Activated CD8-positive, alpha-beta T cell treated with anti-CD3 and anti-CD28 coated beads, Interleukin-2, amount 10 ng/mL, durations not matched to agents 7 days and 5 days (primary cell): ENCODE results near the gene BFSP1. TPM values are rescaled to one million over a fixed set of nuclear protein-coding genes. Genes with fewer than 3 reads are reported as not detected.

Experiments
- ATAC-seq: fragments of 150-1000 bp; cut with Tn5 transposase; one replicate; pipeline ENCODE4 v1.10.0; 2021; ENCODE audit warnings: moderate library complexity
- CTCF ChIA-PET: fragments of 350-600 bp; sonication (Branson Sonifier 250); formaldehyde crosslinking; loops from one replicate; lab custom pipeline; 2021; ENCODE audit warnings: antibody characterized with exemption; lab: Charles Lee
- POLR2A ChIA-PET: fragments of 350-600 bp; sonication (Branson Sonifier 250); formaldehyde crosslinking; loops from one replicate; lab custom pipeline; 2021; ENCODE audit warnings: antibody characterized with exemption; lab: Charles Lee
- DNase-seq: peaks from one replicate; pipeline ENCODE4 v3.0.0-alpha.2; 2020
- H3K27ac Mint-ChIP-seq: one replicate; pipeline ENCODE4 v1.8.0; 2021; ENCODE audit warnings: mild to moderate bottlenecking, mixed read lengths
- H3K27me3 Mint-ChIP-seq: one replicate; pipeline ENCODE4 v1.8.0; 2021; ENCODE audit warnings: low read depth, mixed read lengths
- H3K36me3 Mint-ChIP-seq: one replicate; pipeline ENCODE4 v1.8.0; 2021; ENCODE audit warnings: low read depth, mixed read lengths
- H3K4me1 Mint-ChIP-seq: one replicate; pipeline ENCODE4 v1.8.0; 2021; ENCODE audit warnings: low read depth, mixed read lengths
- H3K4me3 Mint-ChIP-seq: one replicate; pipeline ENCODE4 v1.8.0; 2021; ENCODE audit warnings: mild to moderate bottlenecking, mixed read lengths
- H3K9me3 Mint-ChIP-seq: one replicate; pipeline ENCODE4 v1.8.0; 2022; ENCODE audit warnings: mixed read lengths; ENCODE audit not compliant: insufficient read depth
- total RNA-seq, 2 experiments: library from RNA; stranded (reverse); gene quantifications; one replicate each; pipeline ENCODE4 v1.2.3, GENCODE V29; 2021

The BFSP1 gene
- total RNA-seq, 2 experiments from 2014 or later = 0.50 to 0.55 TPM

GRCh38 chr20:17504898-17505635, 26.1 kb downstream of the BFSP1 start:
- peak overlapping the region; percentile 72 for H3K4me3 Mint-ChIP-seq
- POLR2A ChIA-PET = interaction anchor here (0.7 to 1.8 kb wide), 4 partner anchors 106 to 488 kb away, joined by 3 to 5 read pairs (median 3); no protein-coding TSS in a partner anchor
- H3K27me3 Mint-ChIP-seq = peaks cover 26% of the 10 kb centered on the region
- DNase-seq (peak; percentile 82), ATAC-seq (peak; percentile 82)
- H3K36me3 Mint-ChIP-seq = no peaks in the 10 kb centered on the region
- CTCF ChIA-PET = interaction anchor here (0.6 to 3.9 kb wide), 33 partner anchors 8 to 512 kb away, joined by 3 to 32 read pairs (median 5); partner anchors contain the start of genes BFSP1, DSTN and RRBP1
- peaks cover 52% of the 10 kb centered on the region for H3K4me1 Mint-ChIP-seq
- peak overlapping the region; percentile 77 for H3K27ac Mint-ChIP-seq
- H3K9me3 Mint-ChIP-seq = no peaks in the 10 kb centered on the region

DNA sequence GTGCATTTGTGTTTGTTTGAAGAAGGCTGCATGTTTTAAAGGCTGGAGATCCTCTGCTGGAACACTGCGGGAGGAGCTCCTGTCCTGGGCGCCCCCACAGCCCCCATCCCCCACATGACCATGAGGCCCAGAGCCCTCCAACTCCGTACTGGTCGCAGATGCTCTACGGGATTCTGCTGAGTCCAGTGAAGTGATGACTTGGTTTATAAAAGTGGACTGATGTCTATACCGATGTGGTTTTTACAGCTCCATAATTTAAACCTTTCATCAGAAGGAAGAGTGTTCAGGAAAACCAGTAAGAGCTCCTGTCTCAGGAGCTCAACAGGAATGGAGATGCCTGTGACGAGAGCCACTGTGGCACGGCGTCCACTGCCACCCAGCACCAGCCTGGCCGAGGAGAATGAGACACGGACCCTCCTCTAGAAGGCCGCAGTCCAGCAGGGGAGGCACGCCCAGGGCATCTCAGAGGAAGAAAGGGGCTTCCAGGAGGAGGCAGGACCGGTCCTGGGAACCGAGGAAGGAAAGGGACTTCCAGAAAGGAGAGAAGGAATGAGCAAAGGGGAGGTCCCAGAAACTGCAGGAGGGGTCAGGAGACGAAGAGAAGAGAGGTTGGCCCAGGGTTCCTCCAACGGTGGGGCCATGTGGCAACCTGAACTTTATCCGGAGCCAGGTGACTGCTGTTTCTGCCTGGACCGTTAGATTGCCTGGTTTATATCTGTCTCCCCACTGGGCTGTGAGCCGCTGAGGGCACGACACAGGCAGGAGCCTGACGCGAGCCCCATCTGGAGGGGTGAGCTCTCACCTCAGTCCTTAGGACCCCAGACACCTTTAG, 26.9 kb downstream of the BFSP1 start:
- peak; percentile 40 for DNase-seq
- H3K9me3 Mint-ChIP-seq = no peaks in the 10 kb centered on the region
- ATAC-seq = peak; percentile 42
- H3K36me3 Mint-ChIP-seq = no peaks in the 10 kb centered on the region
- peaks cover 22% of the 10 kb centered on the region for H3K27me3 Mint-ChIP-seq
- ChIA-PET POLR2A (interaction anchor here (0.7 to 1.8 kb wide), 4 partner anchors 19 to 489 kb away, joined by 3 to 5 read pairs (median 3); no protein-coding TSS in a partner anchor), CTCF (interaction anchor here (0.6 to 3.9 kb wide), 31 partner anchors 9 to 772 kb away, joined by 3 to 32 read pairs (median 4); partner anchors contain the start of genes BFSP1, DSTN and RRBP1)
- peak overlapping the region; percentile 72 for H3K4me3 Mint-ChIP-seq
- peaks cover 52% of the 10 kb centered on the region for H3K4me1 Mint-ChIP-seq
- H3K27ac Mint-ChIP-seq = peak overlapping the region; percentile 67

- peaks cover 22% of the 10 kb centered on the region for H3K27me3 Mint-ChIP-seq
- ChIA-PET CTCF (interaction anchor here (0.6 to 3.9 kb wide), 15 partner anchors 11 to 773 kb away, joined by 3 to 32 read pairs (median 4); partner anchors contain the start of genes BFSP1, DSTN and RRBP1), POLR2A (interaction anchor here (0.7 to 1.8 kb wide), 2 partner anchors 20 to 107 kb away, joined by 3 to 5 read pairs; no protein-coding TSS in a partner anchor)
- H3K36me3 Mint-ChIP-seq = no peaks in the 10 kb centered on the region
- no peaks in the 10 kb centered on the region for H3K9me3 Mint-ChIP-seq
- H3K4me3 Mint-ChIP-seq = peak overlapping the region; percentile 46
- peak overlapping the region; percentile 41 for H3K27ac Mint-ChIP-seq
- H3K4me1 Mint-ChIP-seq = peaks cover 52% of the 10 kb centered on the region
- ATAC-seq (no peak), DNase-seq (peak; percentile 28)
These were observed 27.7 kb downstream of the BFSP1 start for GRCh38 chr20:17503301-17504065.

- Mint-ChIP-seq H3K27ac (no peak overlapping the region), H3K27me3 (peaks cover 15% of the 10 kb centered on the region), H3K36me3 (no peaks in the 10 kb centered on the region), H3K9me3 (no peaks in the 10 kb centered on the region), H3K4me1 (peaks cover 40% of the 10 kb centered on the region), H3K4me3 (no peak overlapping the region)
- ChIA-PET POLR2A (no interaction called here), CTCF (no interaction called here)
- ATAC-seq (no peak), DNase-seq (no peak)
These were observed 29.1 kb downstream of the BFSP1 start for GRCh38 chr20:17502105-17502504.

GRCh38 chr20:17501701-17502100, 29.5 kb downstream of the BFSP1 start:
- Mint-ChIP-seq H3K4me1 (peaks cover 36% of the 10 kb centered on the region), H3K27me3 (peaks cover 15% of the 10 kb centered on the region), H3K4me3 (no peak overlapping the region), H3K9me3 (no peaks in the 10 kb centered on the region), H3K36me3 (no peaks in the 10 kb centered on the region), H3K27ac (no peak overlapping the region)
- ATAC-seq = no peak
- ChIA-PET CTCF (no interaction called here), POLR2A (no interaction called here)
- no peak for DNase-seq

GRCh38 chr20:17500826-17501225, 30.4 kb downstream of the BFSP1 start:
- Mint-ChIP-seq H3K27ac (no peak overlapping the region), H3K9me3 (no peaks in the 10 kb centered on the region), H3K4me3 (no peak overlapping the region), H3K36me3 (no peaks in the 10 kb centered on the region), H3K27me3 (peaks cover 15% of the 10 kb centered on the region), H3K4me1 (peaks cover 29% of the 10 kb centered on the region)
- ChIA-PET POLR2A (no interaction called here), CTCF (no interaction called here)
- no peak for DNase-seq
- ATAC-seq = no peak

DNA sequence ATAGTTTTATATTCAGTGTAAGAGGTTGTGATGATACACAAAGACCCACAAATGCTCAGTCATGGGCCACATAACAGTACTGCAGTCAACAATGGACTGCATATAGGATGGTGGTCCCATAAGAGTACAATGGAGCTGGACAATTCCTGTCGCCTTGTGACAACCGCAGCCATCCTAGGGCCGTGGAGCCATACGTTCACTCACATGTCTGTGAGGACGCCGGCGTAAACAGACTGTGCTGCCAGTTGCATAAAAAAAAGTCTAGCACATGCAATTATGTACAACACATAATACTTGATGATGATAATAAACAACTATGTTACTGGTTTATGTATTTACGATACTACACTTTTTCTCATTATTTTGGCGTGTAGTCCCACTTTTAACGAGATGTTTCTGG, 30.9 kb downstream of the BFSP1 start:
- H3K27ac Mint-ChIP-seq = no peak overlapping the region
- H3K9me3 Mint-ChIP-seq = no peaks in the 10 kb centered on the region
- no peaks in the 10 kb centered on the region for H3K36me3 Mint-ChIP-seq
- H3K4me3 Mint-ChIP-seq = no peak overlapping the region
- no peak for ATAC-seq
- H3K27me3 Mint-ChIP-seq = peaks cover 15% of the 10 kb centered on the region
- ChIA-PET CTCF (no interaction called here), POLR2A (no interaction called here)
- no peak for DNase-seq
- peaks cover 24% of the 10 kb centered on the region for H3K4me1 Mint-ChIP-seq

DNA sequence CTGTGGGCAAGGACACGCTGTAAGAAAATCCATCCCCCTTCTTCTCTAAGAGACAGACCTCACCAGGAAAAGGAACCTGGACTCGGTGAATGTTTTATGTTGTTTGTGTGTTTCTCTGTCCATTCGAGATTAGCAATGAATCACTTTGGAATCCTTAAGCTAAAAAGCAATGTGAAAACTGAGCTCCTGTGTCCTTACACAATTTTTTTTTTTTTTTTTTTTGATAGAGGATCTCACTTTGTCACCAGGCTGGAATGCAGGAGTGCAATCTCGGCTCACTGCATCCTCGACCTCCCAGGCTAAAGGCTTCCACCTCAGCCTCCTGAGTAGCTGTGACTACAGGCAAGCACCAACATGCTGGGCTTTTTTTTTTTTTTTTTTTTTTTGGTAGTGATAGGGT, 32.1 kb downstream of the BFSP1 start:
- H3K27ac Mint-ChIP-seq = no peak overlapping the region
- no peak overlapping the region for H3K4me3 Mint-ChIP-seq
- POLR2A ChIA-PET = no interaction called here
- DNase-seq (no peak), ATAC-seq (no peak)
- H3K4me1 Mint-ChIP-seq = peaks cover 11% of the 10 kb centered on the region
- CTCF ChIA-PET = no interaction called here
- H3K27me3 Mint-ChIP-seq = peaks cover 15% of the 10 kb centered on the region
- H3K9me3 Mint-ChIP-seq = no peaks in the 10 kb centered on the region
- no peaks in the 10 kb centered on the region for H3K36me3 Mint-ChIP-seq

DNA sequence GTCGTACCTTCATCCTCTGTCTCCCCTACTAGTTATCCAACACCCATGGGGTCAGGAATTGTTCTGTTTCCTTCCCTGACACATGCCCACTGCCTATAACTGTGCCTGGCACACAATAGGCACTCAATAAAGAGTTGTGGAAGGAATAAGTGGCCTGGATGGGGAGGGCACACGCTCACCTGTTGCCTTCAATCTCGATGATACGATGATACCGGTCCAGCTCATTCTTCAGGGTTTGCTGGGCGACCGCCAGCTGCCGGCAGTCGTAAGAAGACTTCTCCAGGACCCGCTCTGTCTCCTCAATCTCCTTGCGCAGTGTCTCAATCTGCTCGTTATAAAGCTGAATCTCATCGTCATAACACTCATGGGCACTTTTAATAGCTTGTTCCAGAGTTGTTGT, 32.5 kb downstream of the BFSP1 start:
- H3K9me3 Mint-ChIP-seq = no peaks in the 10 kb centered on the region
- H3K36me3 Mint-ChIP-seq = no peaks in the 10 kb centered on the region
- no peak overlapping the region for H3K4me3 Mint-ChIP-seq
- peaks cover 15% of the 10 kb centered on the region for H3K27me3 Mint-ChIP-seq
- DNase-seq (no peak), ATAC-seq (no peak)
- no peak overlapping the region for H3K27ac Mint-ChIP-seq
- peaks cover 7% of the 10 kb centered on the region for H3K4me1 Mint-ChIP-seq
- ChIA-PET POLR2A (no interaction called here), CTCF (no interaction called here)

DNA sequence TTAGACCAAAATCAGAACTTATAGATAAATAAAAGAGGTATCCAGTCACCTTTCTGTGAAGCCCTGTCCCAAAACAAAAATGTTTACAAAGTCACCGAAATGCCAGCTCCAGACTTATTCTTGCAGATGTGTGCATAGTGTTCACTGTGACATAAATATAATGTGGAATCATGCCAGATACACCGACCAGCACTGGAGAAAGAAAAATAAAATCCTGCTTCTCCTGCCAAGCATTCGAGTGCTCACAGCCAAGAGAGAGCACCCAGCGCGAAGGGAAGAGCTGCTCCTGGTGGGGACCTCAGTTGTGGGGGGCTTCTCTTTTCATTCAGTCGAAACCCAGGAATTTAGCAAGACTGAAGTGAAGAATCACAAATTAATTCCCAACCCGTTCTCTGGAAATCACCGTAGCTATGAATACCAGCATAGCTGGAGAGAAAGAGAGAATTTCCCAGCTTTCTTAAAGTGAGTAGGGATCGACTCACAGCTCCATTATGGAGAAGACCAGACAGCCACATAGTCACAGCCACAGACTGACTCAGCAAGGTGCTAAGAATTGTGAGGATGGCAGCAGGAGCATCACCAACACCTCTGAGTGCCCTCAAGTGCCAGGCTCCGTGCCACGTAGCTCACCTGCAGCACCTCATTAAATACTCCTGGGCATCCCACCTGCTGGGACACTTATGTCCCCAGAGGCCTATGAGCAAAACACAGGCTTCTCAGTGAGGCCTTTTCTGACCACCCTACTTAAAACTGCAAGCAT, 33.2 kb downstream of the BFSP1 start:
- Mint-ChIP-seq H3K9me3 (no peaks in the 10 kb centered on the region), H3K4me1 (peaks cover 2% of the 10 kb centered on the region), H3K27me3 (peaks cover 15% of the 10 kb centered on the region), H3K27ac (no peak overlapping the region), H3K36me3 (no peaks in the 10 kb centered on the region), H3K4me3 (no peak overlapping the region)
- ATAC-seq (no peak), DNase-seq (no peak)
- ChIA-PET CTCF (no interaction called here), POLR2A (no interaction called here)

DNA sequence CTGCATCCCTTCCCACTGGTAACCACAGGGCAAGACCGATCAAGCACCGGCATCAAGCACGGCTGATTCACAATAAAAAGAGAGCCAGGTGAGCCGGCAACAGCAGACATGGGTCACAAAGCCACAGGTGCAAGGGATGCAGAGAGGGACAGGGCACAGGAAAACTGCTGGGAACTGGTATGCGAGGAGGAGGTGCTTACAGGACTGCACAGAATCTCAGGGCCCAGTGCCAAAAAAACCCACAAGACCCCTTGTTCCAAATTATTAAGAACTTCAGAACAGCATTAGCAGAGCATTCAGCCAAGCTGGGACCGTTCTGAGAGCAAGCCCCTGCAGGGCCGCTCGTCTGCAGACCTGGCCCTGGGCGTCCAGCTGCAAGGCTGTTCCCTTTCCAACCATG, 35.4 kb downstream of the BFSP1 start:
- ChIA-PET CTCF (interaction anchor here (1.5 kb wide), 1 partner anchor 9 kb away, joined by 3 read pairs; no protein-coding TSS in a partner anchor), POLR2A (no interaction called here)
- ATAC-seq = no peak
- Mint-ChIP-seq H3K27ac (no peak overlapping the region), H3K36me3 (no peaks in the 10 kb centered on the region), H3K4me1 (no peaks in the 10 kb centered on the region), H3K4me3 (no peak overlapping the region), H3K27me3 (peaks cover 5% of the 10 kb centered on the region), H3K9me3 (no peaks in the 10 kb centered on the region)
- DNase-seq = no peak
